ENCODE measurements around the gene KDM2A.

KDM2A gene

GRCh38 chr11:67118801-67119584 lies at the start of gene KDM2A:
Gene KDM2A (plus strand): TSS chr11:67119263. CDS start chr11:67121317, 2,054 bp downstream.
- DNase-seq, result peak; percentile 99

- DNase-seq, result peak; percentile 67
Observed at GRCh38 chr11:67071420-67072284, 47.4 kb upstream of the KDM2A start.

- DNase-seq, result no peak
Observed at GRCh38 chr11:67072295-67072694, 46.8 kb upstream of the KDM2A start.

GRCh38 chr11:67073908-67074307 lies 45.2 kb upstream of the KDM2A start:
- DNase-seq, result no peak

GRCh38 chr11:67076202-67076601 lies 42.9 kb upstream of the KDM2A start:
- no peak for DNase-seq

GRCh38 chr11:67079065-67079705 lies 39.9 kb upstream of the KDM2A start:
- DNase-seq, result no peak

- DNase-seq, result no peak
Observed at GRCh38 chr11:67082071-67082791, 36.8 kb upstream of the KDM2A start.

- no peak for DNase-seq
Observed at GRCh38 chr11:67083786-67084366, 35.2 kb upstream of the KDM2A start.

GRCh38 chr11:67085617-67086016 lies 33.4 kb upstream of the KDM2A start:
- no peak for DNase-seq

GRCh38 chr11:67090717-67091116 lies 28.3 kb upstream of the KDM2A start:
- no peak for DNase-seq

GRCh38 chr11:67095214-67095507 lies 23.9 kb upstream of the KDM2A start:
- no peak for DNase-seq

- DNase-seq, result no peak
Observed at GRCh38 chr11:67098799-67099429, 20.1 kb upstream of the KDM2A start.

GRCh38 chr11:67099831-67100324 lies 19.2 kb upstream of the KDM2A start:
- DNase-seq, result no peak

- DNase-seq, result no peak
Observed at GRCh38 chr11:67102664-67103063, 16.4 kb upstream of the KDM2A start.

GRCh38 chr11:67105964-67106363 lies 13.1 kb upstream of the KDM2A start:
- DNase-seq, result no peak

GRCh38 chr11:67111261-67111660 lies 7.8 kb upstream of the KDM2A start:
- DNase-seq, result no peak

- no peak for DNase-seq
Observed at GRCh38 chr11:67113231-67113721, 5.8 kb upstream of the KDM2A start.

- no peak for DNase-seq
Observed at GRCh38 chr11:67114275-67114896, 4.7 kb upstream of the KDM2A start.

GRCh38 chr11:67116758-67117105 lies 2.3 kb upstream of the KDM2A start:
- DNase-seq, result no peak

GRCh38 chr11:67117176-67117575 lies 1.9 kb upstream of the KDM2A start:
- no peak for DNase-seq

- peak; percentile 34 for DNase-seq
Observed at GRCh38 chr11:67117672-67118180, 1.3 kb upstream of the KDM2A start.

All from activated CD4-positive, alpha-beta T cell treated with anti-CD3 and anti-CD28 coated beads, Interleukin-2, amount 50 U/mL, for 1 hour (primary cell).